ENCODE data around the gene CHAT.

CHAT gene

GRCh38 chr10:49650724-49651034, 36.8 kb downstream of the CHAT start:
- Histone ChIP-seq H3K27me3 (ENCODE audit: insufficient read depth, low read length) (peaks cover 7% of the 10 kb centered on the region), H3K4me1 (ENCODE audit: insufficient read depth, low read length) (peaks cover 6% of the 10 kb centered on the region; the same call in 1 of the 2 replicates), H3K4me3 (ENCODE audit: low read length) (no peak overlapping the region)

DNA sequence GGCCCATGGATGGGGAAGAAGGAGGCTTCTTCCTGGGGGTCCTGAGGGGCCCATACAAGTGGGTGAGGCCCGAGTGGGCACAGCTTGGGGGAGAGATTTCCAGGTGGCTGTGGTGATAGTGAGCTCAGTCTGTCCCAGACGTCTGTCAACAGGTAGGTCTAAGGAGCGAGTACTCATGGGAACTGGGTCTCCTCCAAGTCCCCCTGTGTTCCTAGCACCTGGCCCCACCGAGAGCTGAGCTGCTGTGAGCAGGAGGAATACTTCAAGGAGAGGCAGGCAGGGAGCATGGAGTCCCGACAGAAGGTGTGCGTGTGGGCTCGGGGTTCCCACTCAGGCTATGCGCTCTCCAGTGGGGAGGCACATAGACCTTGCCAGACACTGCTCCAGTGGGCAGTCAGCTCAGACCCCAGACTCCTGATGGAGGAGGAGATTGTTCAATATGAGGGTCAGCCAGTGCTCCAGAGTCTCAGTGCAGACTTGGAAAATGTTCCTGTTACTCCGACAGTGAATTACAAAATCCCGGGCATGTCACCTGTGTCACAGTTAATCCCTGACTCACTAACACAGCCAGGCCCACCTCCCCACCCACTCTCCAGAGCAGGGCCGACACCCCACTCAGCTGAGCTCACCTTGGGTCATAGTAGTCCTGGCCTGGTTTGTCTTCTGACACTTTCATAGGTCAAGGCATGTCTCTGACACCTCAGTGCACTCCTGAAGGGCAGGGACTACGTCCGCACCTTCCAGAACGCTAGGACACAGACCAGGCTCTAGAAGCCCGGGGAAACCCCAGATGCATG, 37.4 kb downstream of the CHAT start:
- peaks cover 7% of the 10 kb centered on the region for H3K27me3 ChIP-seq (ENCODE audit: insufficient read depth, low read length)
- no peaks in the 10 kb centered on the region for H3K36me3 ChIP-seq (ENCODE audit: insufficient read depth, low read depth, low read length)
- H3K9me3 ChIP-seq (ENCODE audit: insufficient read depth, low read depth, low read length): no peaks in the 10 kb centered on the region
- no peak overlapping the region for H3K27ac ChIP-seq (ENCODE audit: low read length)
- H3K4me3 ChIP-seq (ENCODE audit: low read length): no peak overlapping the region
- no peak overlapping the region for H3K9ac ChIP-seq (ENCODE audit: low read depth, low read length)
- peaks cover 6% of the 10 kb centered on the region; the same call in 1 of the 2 replicates for H3K4me1 ChIP-seq (ENCODE audit: insufficient read depth, low read length)

More at GRCh38 chr10:49650724-49651034, 36.8 kb downstream of the CHAT start:
- H3K27ac ChIP-seq (ENCODE audit: low read length): no peak overlapping the region
- no peaks in the 10 kb centered on the region for H3K9me3 ChIP-seq (ENCODE audit: insufficient read depth, low read depth, low read length)
- no peak overlapping the region for H3K9ac ChIP-seq (ENCODE audit: low read depth, low read length)
- no peaks in the 10 kb centered on the region for H3K36me3 ChIP-seq (ENCODE audit: insufficient read depth, low read depth, low read length)

DNA sequence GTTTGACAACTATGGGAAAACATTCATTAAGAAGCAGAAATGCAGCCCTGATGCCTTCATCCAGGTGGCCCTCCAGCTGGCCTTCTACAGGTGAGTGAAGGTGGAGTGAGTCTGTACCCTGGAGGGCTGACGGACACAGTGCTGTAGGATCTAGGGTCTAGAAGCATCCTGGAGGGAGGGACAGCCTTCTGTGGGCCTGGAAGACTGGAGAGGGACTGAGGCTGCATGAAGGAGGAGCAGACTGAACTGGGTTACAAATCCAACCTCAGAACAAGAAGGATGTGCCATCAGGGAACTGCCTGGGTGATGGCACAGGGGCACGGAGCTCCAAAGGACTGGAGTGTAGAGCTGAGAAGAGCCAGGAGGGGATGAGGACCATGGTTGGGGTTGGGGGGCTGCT, 38.1 kb downstream of the CHAT start:
- peaks cover 14% of the 10 kb centered on the region for H3K27me3 ChIP-seq (ENCODE audit: insufficient read depth, low read length)
- no peak overlapping the region for H3K4me3 ChIP-seq (ENCODE audit: low read length)
- H3K27ac ChIP-seq (ENCODE audit: low read length): no peak overlapping the region
- no peak overlapping the region for H3K9ac ChIP-seq (ENCODE audit: low read depth, low read length)
- H3K9me3 ChIP-seq (ENCODE audit: insufficient read depth, low read depth, low read length): no peaks in the 10 kb centered on the region
- no peaks in the 10 kb centered on the region for H3K36me3 ChIP-seq (ENCODE audit: insufficient read depth, low read depth, low read length)
- H3K4me1 ChIP-seq (ENCODE audit: insufficient read depth, low read length): peaks cover 6% of the 10 kb centered on the region; the same call in 1 of the 2 replicates

DNA sequence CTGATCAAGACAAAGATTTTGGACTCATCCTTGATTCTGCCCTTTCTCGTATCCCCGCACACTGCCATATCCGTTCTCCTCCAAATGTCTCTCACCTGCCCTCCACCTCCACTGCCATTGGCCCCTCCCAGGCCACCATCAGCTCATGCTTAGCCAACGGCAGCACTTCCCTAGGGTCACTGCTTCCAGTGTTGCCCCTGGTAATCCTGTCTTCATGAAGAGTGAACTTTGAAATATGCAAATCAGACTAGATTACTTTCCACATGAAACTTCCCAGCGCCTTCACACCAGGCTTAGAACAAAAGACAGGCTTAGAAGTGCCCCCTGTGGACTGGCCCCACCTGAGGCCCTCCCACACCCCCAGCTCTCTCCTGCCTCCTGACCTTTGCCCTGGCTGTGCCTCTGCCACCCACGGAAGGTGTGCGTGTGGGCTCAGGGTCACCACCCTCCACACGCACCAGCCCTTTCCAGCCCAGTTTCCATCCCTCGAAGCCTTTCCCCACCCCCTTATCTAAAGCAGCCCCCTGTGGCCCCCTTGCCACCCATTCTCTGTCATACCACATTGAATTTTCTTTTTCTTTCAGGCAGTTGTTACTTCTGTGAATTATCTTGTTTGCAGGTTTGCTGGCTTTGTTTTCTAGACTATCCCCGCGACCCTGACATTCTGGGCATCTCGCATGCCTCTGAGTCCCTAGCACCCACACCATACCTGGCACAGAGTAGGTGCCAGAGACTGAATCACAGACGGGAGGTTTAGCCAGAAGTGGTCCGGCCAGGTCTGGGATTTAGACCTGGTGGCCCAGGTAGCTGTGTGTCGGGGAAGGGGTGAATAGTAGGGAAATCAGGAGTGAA, 38.8 kb downstream of the CHAT start:
- Histone ChIP-seq H3K4me3 (ENCODE audit: low read length) (no peak overlapping the region), H3K27ac (ENCODE audit: low read length) (no peak overlapping the region), H3K4me1 (ENCODE audit: insufficient read depth, low read length) (peaks cover 6% of the 10 kb centered on the region; the same call in 1 of the 2 replicates), H3K36me3 (ENCODE audit: insufficient read depth, low read depth, low read length) (no peaks in the 10 kb centered on the region), H3K27me3 (ENCODE audit: insufficient read depth, low read length) (peaks cover 14% of the 10 kb centered on the region), H3K9ac (ENCODE audit: low read depth, low read length) (no peak overlapping the region), H3K9me3 (ENCODE audit: insufficient read depth, low read depth, low read length) (no peaks in the 10 kb centered on the region)

DNA sequence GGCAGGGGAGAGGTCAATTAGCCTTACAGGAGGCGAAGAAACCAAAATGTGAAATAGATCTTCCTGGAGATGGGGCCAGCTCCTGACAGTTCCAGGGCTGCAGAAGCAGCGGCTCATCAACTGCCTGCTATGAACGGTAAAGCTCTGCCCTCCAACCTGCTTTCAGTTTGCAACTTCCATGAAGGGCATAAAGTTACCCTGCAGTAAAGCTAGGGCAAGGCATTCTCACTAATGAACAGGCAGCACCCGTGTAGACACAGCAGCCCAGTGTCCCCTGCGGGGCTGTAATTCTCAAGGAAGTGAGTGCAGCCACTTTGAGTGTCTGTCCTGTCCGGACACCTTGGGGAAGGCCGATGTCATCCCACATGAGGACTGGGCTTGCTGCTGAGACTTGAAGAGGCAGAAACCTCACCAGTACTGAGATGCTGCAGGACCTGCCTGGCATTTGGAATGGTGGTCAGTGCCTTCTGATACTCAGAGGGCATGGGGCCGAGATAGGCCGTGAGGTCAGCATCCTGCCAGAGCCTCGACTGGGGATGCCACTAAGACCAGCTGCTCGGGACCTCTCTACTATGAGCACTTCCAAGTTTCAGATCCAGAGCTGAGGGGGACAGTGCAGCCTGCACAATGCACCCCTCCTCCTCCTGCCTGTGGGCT, 39.6 kb downstream of the CHAT start:
- Histone ChIP-seq H3K27me3 (ENCODE audit: insufficient read depth, low read length) (peaks cover 14% of the 10 kb centered on the region), H3K36me3 (ENCODE audit: insufficient read depth, low read depth, low read length) (no peaks in the 10 kb centered on the region), H3K9ac (ENCODE audit: low read depth, low read length) (no peak overlapping the region), H3K4me1 (ENCODE audit: insufficient read depth, low read length) (peaks cover 6% of the 10 kb centered on the region; the same call in 1 of the 2 replicates), H3K4me3 (ENCODE audit: low read length) (no peak overlapping the region), H3K27ac (ENCODE audit: low read length) (no peak overlapping the region), H3K9me3 (ENCODE audit: insufficient read depth, low read depth, low read length) (no peaks in the 10 kb centered on the region; the same call in 1 of the 2 replicates)

- Histone ChIP-seq H3K9me3 (ENCODE audit: insufficient read depth, low read depth, low read length) (peaks cover 8% of the 10 kb centered on the region; the same call in 1 of the 2 replicates), H3K36me3 (ENCODE audit: insufficient read depth, low read depth, low read length) (no peaks in the 10 kb centered on the region), H3K9ac (ENCODE audit: low read depth, low read length) (no peak overlapping the region), H3K4me3 (ENCODE audit: low read length) (no peak overlapping the region), H3K27ac (ENCODE audit: low read length) (no peak overlapping the region), H3K4me1 (ENCODE audit: insufficient read depth, low read length) (peaks cover 4% of the 10 kb centered on the region; the same call in 1 of the 2 replicates), H3K27me3 (ENCODE audit: insufficient read depth, low read length) (peaks cover 8% of the 10 kb centered on the region)
Observed at GRCh38 chr10:49654036-49654693, 40.3 kb downstream of the CHAT start.

GRCh38 chr10:49655099-49655498, 41.3 kb downstream of the CHAT start:
- Histone ChIP-seq H3K9me3 (ENCODE audit: insufficient read depth, low read depth, low read length) (peaks cover 11% of the 10 kb centered on the region; the same call in 1 of the 2 replicates), H3K4me1 (ENCODE audit: insufficient read depth, low read length) (no peaks in the 10 kb centered on the region), H3K36me3 (ENCODE audit: insufficient read depth, low read depth, low read length) (no peaks in the 10 kb centered on the region), H3K27ac (ENCODE audit: low read length) (no peak overlapping the region), H3K4me3 (ENCODE audit: low read length) (no peak overlapping the region), H3K9ac (ENCODE audit: low read depth, low read length) (no peak overlapping the region), H3K27me3 (ENCODE audit: insufficient read depth, low read length) (peaks cover 7% of the 10 kb centered on the region; the same call in 1 of the 2 replicates)

DNA sequence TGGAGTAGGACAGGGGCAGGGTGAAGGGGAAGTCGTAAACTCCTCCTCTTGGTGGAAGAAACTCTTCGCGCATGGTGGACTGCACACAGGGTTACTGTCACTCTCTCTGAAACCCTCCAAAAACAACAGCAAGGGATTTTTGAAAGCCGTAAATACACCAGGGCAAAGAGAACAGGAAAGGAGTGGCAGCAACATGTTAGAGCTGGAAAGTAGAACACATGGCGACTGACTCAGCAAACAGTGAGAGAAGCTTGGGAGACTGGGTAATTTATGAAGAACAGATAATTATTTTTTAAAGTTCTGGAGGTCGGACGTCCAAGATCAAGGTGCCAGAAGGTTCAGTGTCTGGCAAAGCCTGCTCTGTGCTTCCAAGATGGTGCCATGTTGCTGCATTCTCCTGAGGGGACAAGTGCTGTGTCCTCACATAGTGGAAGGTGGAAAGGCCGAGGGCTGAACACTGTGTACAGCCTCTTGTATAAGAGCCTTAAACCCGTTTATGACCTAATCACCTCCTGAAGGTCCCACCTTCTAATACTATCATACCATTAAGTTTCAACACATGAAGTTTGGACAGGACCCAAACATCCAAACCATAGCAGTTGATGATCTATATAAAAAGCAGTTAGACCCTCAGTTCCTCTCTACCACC, 43.1 kb downstream of the CHAT start:
- no peak overlapping the region for H3K27ac ChIP-seq (ENCODE audit: low read length)
- H3K4me3 ChIP-seq (ENCODE audit: low read length): no peak overlapping the region
- H3K4me1 ChIP-seq (ENCODE audit: insufficient read depth, low read length): peaks cover 9% of the 10 kb centered on the region
- peaks cover 19% of the 10 kb centered on the region for H3K27me3 ChIP-seq (ENCODE audit: insufficient read depth, low read length)
- H3K9ac ChIP-seq (ENCODE audit: low read depth, low read length): no peak overlapping the region
- peaks cover 11% of the 10 kb centered on the region; the same call in 1 of the 2 replicates for H3K9me3 ChIP-seq (ENCODE audit: insufficient read depth, low read depth, low read length)
- H3K36me3 ChIP-seq (ENCODE audit: insufficient read depth, low read depth, low read length): no peaks in the 10 kb centered on the region

DNA sequence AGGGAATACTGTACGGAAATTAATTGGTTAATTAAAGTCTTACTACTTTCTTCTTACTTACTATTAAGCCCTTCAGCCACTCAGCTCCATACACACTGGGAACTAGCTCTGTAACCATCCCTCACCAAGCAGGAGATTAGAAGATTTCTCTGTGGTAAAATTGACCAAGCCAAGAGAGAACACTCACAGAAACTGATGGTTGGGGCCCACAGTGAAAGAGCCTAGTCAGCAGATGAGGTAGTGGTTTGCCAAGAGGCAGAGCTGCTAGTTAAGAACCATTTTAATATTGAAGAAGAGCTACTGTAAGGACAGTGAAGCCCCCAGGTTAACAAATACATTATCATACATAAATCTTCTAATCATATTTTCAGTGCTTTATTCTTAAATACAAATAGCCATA, 43.8 kb downstream of the CHAT start:
- H3K36me3 ChIP-seq (ENCODE audit: insufficient read depth, low read depth, low read length): no peaks in the 10 kb centered on the region
- no peak overlapping the region for H3K4me3 ChIP-seq (ENCODE audit: low read length)
- H3K9ac ChIP-seq (ENCODE audit: low read depth, low read length): no peak overlapping the region

GRCh38 chr10:49661140-49661856, 47.5 kb downstream of the CHAT start:
- peaks cover 36% of the 10 kb centered on the region for H3K27me3 ChIP-seq (ENCODE audit: insufficient read depth, low read length)

More for the DNA sequence above, 43.8 kb downstream of the CHAT start:
- Histone ChIP-seq H3K4me1 (ENCODE audit: insufficient read depth, low read length) (peaks cover 9% of the 10 kb centered on the region), H3K9me3 (ENCODE audit: insufficient read depth, low read depth, low read length) (peaks cover 11% of the 10 kb centered on the region; the same call in 1 of the 2 replicates), H3K27me3 (ENCODE audit: insufficient read depth, low read length) (peaks cover 26% of the 10 kb centered on the region), H3K27ac (ENCODE audit: low read length) (no peak overlapping the region)

More at GRCh38 chr10:49661140-49661856, 47.5 kb downstream of the CHAT start:
- no peak overlapping the region for H3K27ac ChIP-seq (ENCODE audit: low read length)
- H3K4me1 ChIP-seq (ENCODE audit: insufficient read depth, low read length): peaks cover 9% of the 10 kb centered on the region
- no peak overlapping the region for H3K4me3 ChIP-seq (ENCODE audit: low read length)
- peaks cover 11% of the 10 kb centered on the region; the same call in 1 of the 2 replicates for H3K9me3 ChIP-seq (ENCODE audit: insufficient read depth, low read depth, low read length)
- no peaks in the 10 kb centered on the region for H3K36me3 ChIP-seq (ENCODE audit: insufficient read depth, low read depth, low read length)
- no peak overlapping the region for H3K9ac ChIP-seq (ENCODE audit: low read depth, low read length)

All from iPS-20b (cell line).